Osteocyte (in vitro differentiated cells): ENCODE data around the gene HNRNPF. TPM values are rescaled to one million over a fixed set of nuclear protein-coding genes. Genes with fewer than 3 reads are reported as not detected.

ENCODE experiments used
- DNase-seq: peaks from one replicate; pipeline ENCODE4 v3.0.0; 2021; ENCODE audit warnings: mixed read lengths; ENCODE audit not compliant: unreplicated experiment; ENCODE audit errors: extremely low spot score
- H3K27ac Mint-ChIP-seq: one replicate; pipeline ENCODE4 v1.8.0; 2021; ENCODE audit warnings: mild to moderate bottlenecking, mixed read lengths; ENCODE audit not compliant: unreplicated experiment
- H3K27me3 Mint-ChIP-seq: one replicate; pipeline ENCODE4 v1.8.0; 2021; ENCODE audit warnings: mixed read lengths; ENCODE audit not compliant: unreplicated experiment
- H3K36me3 Mint-ChIP-seq: one replicate; pipeline ENCODE4 v1.8.0; 2021; ENCODE audit warnings: mixed read lengths; ENCODE audit not compliant: unreplicated experiment
- H3K4me1 Mint-ChIP-seq: one replicate; pipeline ENCODE4 v1.8.0; 2021; ENCODE audit warnings: mixed read lengths; ENCODE audit not compliant: unreplicated experiment
- H3K4me3 Mint-ChIP-seq: one replicate; pipeline ENCODE4 v1.8.0; 2021; ENCODE audit warnings: mild to moderate bottlenecking, moderate library complexity, mixed read lengths; ENCODE audit not compliant: unreplicated experiment
- H3K9me3 Mint-ChIP-seq: one replicate; pipeline ENCODE4 v1.8.0; 2021; ENCODE audit warnings: mixed read lengths; ENCODE audit not compliant: unreplicated experiment
- total RNA-seq: library from RNA; stranded (reverse); gene quantifications from 2 replicates; pipeline ENCODE4 v1.2.1, GENCODE V29; 2021
- TF ChIP-seq, protein P1 (sequence below): fragments of 200-600 bp; sonication (generic); IDR thresholded peaks from 2 replicates; pipeline ENCODE4 v1.5.0; 2021; ENCODE audit warnings: antibody characterized with exemption, mild to moderate bottlenecking, moderate library complexity

The HNRNPF gene
- total RNA-seq, 1 donor from 2014 or later, result 189 TPM

DNA sequence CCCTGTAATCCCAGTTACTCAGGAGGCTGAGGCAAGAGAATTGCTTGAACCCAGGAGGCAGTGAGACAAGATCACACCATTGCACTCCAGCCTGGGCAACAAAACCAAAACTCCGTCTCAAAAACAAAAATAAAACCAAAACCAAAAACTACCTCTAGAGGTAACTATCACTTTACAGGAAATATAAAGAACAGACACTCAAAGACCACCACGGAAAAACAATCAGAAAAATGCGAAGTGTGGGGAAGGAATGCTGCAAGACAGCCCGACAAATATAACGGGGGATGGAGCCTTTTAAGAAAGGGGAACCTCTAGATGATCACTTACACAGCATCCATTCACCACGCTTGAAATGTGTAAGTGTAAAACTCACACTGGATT, 4.3 kb downstream of the HNRNPF start:
- TF ChIP-seq, protein P1, sequence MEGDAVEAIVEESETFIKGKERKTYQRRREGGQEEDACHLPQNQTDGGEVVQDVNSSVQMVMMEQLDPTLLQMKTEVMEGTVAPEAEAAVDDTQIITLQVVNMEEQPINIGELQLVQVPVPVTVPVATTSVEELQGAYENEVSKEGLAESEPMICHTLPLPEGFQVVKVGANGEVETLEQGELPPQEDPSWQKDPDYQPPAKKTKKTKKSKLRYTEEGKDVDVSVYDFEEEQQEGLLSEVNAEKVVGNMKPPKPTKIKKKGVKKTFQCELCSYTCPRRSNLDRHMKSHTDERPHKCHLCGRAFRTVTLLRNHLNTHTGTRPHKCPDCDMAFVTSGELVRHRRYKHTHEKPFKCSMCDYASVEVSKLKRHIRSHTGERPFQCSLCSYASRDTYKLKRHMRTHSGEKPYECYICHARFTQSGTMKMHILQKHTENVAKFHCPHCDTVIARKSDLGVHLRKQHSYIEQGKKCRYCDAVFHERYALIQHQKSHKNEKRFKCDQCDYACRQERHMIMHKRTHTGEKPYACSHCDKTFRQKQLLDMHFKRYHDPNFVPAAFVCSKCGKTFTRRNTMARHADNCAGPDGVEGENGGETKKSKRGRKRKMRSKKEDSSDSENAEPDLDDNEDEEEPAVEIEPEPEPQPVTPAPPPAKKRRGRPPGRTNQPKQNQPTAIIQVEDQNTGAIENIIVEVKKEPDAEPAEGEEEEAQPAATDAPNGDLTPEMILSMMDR, result no peak
- Mint-ChIP-seq H3K27ac (peak overlapping the region; percentile 50), H3K4me1 (peaks cover 63% of the 10 kb centered on the region), H3K36me3 (peaks cover 7% of the 10 kb centered on the region), H3K27me3 (no peaks in the 10 kb centered on the region), H3K9me3 (no peaks in the 10 kb centered on the region), H3K4me3 (no peak overlapping the region)
- no peak for DNase-seq

DNA sequence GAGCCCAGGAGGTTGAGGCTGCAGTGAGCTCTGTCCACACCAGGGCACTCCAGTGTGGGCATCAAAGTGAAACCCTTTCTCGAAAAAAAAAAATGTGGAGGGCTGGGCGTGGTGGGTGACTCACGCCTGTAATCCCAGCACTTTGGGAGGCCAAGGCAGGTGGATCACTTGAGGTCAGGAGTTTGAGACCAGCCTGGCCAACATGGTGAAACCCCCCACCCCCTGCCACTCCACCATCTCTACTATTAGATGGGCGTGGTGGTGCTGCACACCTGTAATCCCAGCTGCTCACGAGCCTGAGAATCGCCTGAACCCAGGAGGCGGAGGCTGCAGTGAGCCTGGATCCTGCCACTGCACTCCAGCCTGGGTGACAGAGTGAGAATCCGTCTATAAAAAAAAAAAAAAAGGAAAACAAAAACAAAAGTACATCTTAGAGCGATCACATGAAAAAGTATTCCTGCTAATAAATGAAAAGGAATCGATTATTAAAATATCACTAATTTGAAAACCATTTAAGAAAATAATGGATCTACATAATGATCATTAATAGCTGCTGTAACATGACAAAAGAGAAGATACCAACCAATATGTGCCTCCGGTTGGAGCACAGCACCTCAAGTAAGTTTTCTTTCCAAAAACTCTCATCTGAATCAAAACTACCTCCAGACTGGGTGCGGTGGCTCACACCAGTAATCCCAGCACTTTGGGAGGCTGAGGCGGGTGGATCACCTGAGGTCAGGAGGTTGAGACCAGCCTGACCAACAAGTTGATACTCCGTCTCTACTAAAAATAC, 4.9 kb downstream of the HNRNPF start:
- no peak overlapping the region for H3K4me3 Mint-ChIP-seq
- H3K27me3 Mint-ChIP-seq, result no peaks in the 10 kb centered on the region

DNA sequence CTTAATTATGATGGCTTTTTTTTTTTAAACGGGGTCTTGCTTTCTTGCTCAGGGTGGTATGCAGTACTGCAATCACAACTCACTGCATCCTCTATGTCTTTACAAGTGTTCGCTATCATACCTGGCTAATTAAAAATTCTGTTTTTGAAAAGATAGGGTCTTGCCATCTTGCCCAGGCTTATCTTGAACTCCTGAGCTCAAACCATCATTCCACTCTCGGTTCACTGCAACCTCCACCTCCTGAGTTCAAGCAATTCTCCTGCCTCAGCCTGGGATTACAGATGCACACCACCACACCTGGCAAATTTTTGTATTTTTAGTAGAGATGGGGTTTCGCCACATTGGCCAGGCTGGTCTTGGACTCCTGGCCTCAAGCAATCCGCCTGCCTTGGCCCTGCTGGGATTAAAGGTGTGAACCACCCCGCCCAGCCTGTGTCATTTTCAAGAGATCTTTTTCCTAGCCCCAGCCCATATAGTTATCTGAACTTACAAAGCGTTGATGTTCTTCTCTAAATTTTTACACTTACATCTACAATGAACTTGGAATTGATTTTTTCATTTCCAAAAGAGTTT, 6.0 kb downstream of the HNRNPF start:
- no peak overlapping the region for H3K4me3 Mint-ChIP-seq
- DNase-seq, result no peak
- H3K27ac Mint-ChIP-seq, result peak overlapping the region; percentile 80
- H3K4me1 Mint-ChIP-seq, result peaks cover 76% of the 10 kb centered on the region
- H3K36me3 Mint-ChIP-seq, result peaks cover 13% of the 10 kb centered on the region
- H3K27me3 Mint-ChIP-seq, result no peaks in the 10 kb centered on the region
- H3K9me3 Mint-ChIP-seq, result no peaks in the 10 kb centered on the region
- TF ChIP-seq, protein P1, result no peak

More for the DNA sequence above, 4.9 kb downstream of the HNRNPF start:
- DNase-seq, result no peak
- Mint-ChIP-seq H3K9me3 (no peaks in the 10 kb centered on the region), H3K27ac (peak overlapping the region; percentile 27), H3K4me1 (peaks cover 66% of the 10 kb centered on the region), H3K36me3 (peaks cover 13% of the 10 kb centered on the region)
- TF ChIP-seq, protein P1, result no peak

DNA sequence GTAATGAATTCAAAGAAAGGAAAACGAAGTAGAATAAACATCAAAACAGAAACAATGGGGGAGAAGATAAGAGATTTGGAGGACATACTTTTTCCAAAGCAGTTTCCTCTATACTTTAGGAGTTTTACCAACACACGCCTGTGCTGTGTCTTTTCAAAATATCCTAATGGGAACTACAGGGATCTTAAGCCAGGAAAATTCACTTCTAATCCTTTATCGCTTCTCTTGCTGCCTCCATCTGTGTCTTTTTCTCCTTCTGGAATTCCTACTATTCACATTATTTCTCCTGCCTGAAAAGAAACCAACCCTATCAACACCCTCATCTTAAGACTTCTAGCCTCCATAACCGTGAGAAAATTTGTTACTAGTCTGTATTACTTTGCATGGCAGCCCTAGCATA, 6.8 kb downstream of the HNRNPF start:
- peaks cover 84% of the 10 kb centered on the region for H3K4me1 Mint-ChIP-seq
- H3K9me3 Mint-ChIP-seq, result no peaks in the 10 kb centered on the region
- peaks cover 13% of the 10 kb centered on the region for H3K36me3 Mint-ChIP-seq
- no peaks in the 10 kb centered on the region for H3K27me3 Mint-ChIP-seq
- TF ChIP-seq, protein P1, result no peak
- no peak for DNase-seq
- H3K27ac Mint-ChIP-seq, result peak overlapping the region; percentile 80
- no peak overlapping the region for H3K4me3 Mint-ChIP-seq

DNA sequence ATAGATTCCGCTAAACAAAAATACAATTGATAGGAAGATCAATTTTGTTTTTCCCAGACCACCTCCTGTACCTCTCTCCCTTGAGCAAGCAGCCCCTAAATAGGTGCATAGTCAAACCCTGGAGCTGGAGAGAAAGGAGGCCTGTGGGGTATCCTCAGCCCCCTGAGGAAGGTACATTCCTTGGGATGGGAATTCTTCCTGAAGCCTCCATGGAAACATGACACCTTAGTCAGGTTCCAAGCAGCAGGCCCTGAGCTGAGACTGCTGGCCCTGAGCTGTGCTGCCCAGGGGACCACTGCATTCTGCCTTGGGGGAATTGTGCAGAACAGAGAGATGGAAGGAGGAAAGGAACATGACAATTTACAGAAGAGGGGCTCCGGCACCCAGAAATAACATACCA, 7.4 kb downstream of the HNRNPF start:
- Mint-ChIP-seq H3K9me3 (no peaks in the 10 kb centered on the region), H3K4me3 (no peak overlapping the region), H3K27ac (peak overlapping the region; percentile 80), H3K36me3 (peaks cover 13% of the 10 kb centered on the region), H3K27me3 (no peaks in the 10 kb centered on the region), H3K4me1 (peaks cover 83% of the 10 kb centered on the region)
- DNase-seq, result no peak
- TF ChIP-seq, protein P1, result no peak
